ENCODE results near the gene S1PR3.

Gene S1PR3

DNA sequence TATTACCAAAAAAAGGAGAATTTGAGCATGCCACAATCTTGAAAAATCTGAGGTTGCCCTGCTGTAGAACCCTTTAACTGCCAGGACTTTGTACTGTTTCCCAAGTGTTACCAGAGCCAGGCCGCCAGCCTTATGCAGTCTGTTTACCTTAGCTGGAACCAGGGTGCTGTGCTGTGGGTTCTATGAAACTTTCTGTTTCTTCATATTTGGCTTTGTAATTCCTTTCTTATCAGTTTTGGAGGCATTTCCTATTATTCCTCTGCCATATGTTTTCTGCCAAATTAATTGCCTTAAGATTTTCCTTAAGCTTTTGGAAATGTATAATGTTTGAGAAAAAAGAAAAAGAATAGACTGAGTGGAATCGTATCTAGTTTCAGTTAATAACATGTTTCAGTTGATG is 2.1 kb downstream of the S1PR3 start:
- peak; percentile 55 for DNase-seq (ENCODE audit: low read depth)

DNA sequence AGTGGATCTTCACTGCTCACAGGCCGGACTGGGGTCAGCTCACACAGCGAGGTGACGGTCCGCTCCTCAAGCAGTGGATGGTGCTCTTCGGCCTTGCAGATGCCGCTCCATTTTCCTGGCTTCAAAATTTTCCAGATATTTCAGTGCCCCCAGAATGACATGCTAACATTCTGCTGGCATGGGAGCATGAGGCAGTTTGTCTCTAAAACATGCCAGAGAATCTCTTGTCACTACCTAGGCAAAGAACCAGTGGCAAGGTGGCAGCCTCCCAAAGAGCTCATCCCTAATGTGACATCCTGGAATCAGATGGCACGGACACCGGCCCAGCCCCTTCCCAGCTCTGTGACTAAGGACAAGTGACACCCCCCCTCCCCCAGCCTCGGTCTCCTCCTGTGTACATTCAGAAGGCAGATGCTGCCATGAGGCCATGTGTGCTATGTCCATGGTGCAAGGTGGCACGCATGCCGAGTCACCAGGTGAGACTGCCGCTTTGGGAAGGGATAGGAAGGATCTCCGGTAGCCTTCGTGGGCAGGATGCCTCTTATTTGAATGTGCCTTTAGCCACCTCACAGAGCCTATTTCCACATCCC is 2.7 kb downstream of the S1PR3 start:
- peak; percentile 43 for DNase-seq (ENCODE audit: low read depth)

DNA sequence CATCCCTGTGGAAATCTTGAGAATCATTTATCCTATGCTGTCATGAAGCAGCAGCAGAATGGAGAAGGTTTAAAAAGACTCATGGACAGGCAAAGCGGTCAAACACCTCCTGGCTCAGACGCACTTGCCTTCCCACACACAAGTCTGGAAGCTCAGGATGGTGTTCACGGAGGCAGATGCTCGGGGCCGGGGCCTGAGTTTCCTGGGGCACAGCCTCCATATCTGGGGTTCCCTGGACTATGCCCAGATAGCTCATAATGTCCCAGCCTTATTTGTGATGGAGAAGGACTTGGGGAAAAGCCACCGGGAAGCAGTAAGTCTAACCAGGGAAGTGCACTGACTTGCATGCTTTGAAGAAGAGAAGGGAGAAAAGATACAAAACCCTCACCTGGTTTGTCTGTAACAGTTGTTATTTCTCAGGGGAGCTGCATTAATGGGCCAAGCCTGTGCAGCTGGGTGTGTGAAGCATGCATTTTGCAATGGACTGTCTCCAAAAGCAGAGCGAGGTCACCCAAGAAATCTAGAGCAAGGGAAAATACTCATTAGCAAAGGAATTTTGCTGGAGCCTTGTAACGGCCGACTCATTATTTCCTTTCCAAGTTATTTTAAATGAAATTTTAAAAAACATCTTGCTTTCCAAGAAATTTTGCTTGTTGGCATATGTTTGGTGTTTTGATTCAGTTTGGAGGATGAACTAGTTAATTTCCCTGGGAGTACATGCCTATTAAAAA is 3.4 kb downstream of the S1PR3 start:
- DNase-seq (ENCODE audit: low read depth), result peak; percentile 69

DNA sequence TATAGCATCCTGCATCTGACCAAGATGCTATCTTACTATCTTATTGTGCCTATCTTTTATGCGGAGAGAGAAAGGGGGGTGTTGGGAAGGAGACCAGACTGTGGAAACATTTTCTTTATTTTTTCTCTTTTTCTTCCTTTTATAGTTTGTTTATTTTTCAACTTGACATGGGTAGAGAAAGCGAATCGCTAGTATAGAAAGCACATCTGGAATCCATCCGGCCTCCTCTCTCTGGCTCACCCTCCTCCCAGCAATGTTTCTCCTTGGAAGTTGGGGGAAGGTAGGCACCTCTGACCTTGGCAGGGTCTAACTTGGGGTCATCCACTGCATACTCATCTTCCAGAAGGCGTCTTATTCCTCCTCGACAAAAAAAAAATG is 3.9 kb downstream of the S1PR3 start:
- DNase-seq (ENCODE audit: low read depth), result no peak

DNA sequence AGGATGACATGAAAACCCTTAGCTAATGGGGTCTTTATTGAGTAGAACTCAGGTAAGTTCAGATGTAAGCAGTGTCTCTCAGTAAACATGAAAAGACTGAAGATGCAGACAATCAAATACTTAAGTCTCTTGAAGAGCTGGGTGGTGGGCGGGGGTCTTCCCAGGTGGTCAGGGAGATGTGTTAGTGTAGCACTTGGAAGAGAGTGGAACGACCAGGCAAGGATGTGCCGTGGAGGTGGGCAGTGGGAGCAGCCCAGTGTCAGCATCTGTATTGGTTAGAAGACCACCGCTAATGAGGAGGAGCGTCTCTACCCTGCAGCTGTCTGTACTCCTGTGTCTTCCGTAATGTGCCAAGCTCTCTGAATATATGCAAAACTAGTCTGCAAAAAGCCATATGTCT is 4.4 kb downstream of the S1PR3 start:
- DNase-seq (ENCODE audit: low read depth), result no peak

DNA sequence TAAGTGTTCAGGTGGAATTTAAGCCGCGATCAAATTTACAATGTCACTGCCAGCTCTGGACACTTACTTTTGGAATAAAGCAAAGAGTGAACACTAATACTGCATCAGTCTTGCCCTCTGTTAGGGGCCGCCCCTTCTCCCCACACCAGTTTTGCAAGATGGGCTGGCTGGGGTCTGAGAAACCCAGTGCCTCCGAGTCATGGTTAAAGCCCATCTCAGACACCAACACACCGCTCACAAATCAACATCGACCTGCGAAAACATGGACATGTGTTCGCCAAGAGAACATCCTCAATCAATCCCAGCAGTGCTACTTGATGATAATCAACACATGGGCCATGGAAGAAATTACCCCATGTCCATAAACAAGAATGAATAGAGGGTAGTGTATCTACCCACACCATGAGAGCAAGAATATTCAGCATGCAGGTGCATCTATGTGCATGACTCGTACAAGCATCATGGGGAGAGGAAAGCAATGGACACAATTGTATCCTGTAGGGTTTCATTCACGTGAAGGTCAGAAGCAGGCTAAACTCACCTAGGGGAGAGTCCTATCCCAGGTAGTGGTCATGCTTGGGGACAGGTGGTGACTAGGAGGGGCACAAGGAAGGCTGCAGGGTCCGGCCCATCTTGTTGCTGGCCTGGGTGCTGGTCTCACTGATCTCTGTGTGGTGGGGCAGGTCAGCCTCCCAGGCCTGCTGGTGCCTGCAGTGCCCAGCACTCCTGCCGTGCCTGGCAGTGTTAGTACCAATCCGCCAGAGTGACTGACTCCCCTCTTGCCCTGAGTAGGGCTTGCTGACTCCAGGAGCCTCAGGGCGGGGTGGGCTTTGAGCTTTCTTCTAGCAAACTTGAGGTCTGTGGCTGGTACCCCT is 5.0 kb downstream of the S1PR3 start:
- DNase-seq (ENCODE audit: low read depth), result no peak

DNA sequence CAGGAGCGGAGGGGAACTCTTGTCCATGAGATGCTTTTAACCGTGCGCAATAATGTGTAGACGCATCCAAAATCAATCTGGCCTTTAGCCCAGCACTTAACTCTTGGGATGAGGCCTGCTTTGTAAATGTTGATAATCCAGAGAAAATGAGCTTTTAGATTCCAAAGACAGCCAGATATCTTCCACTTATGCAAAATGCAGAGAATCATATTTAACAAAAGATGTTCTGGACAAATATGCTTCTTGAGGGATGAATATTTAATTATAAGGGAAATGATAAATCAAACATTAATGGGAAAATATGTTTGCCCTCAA is 5.6 kb downstream of the S1PR3 start:
- DNase-seq (ENCODE audit: low read depth), result no peak

DNA sequence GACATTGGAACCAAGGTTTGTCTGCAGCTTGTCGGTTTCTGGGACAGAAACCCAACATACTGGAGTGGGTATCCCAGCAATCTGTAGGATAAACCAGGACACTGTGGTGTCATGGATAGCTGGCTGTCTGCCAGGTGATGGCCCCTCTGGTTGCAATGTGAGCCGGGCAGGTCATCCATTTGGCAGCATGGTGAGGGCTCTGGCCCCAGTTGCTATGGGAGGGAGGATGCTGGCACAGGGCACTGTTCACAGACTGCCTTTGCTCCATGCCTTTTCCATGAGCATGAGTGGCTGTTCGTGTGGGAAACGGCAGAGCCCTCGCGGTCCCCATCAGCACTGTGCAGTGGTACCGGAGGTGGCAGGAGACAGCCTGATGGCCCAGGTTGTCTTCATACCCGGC is 6.4 kb downstream of the S1PR3 start:
- DNase-seq (ENCODE audit: low read depth), result no peak

DNA sequence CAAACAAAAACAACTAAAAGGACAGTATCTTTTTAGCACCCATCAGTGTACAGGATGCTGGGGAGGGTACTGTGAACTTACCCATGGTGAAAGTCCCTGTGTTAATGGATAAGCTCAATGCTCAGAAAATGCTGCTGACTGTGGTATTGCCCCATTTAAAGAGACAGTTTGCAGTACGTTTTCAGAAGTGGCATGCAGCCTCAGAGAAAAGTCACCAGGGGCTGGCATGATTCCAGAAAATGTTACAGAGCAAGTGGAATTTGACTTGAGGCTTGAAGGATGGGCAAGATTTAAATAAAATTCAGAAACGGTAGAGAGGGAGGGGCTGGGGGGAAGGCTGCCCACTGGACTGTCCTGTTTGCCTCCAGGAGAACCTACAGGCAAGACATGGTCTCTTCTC is 7.2 kb downstream of the S1PR3 start:
- peak; percentile 41 for DNase-seq (ENCODE audit: low read depth)

DNA sequence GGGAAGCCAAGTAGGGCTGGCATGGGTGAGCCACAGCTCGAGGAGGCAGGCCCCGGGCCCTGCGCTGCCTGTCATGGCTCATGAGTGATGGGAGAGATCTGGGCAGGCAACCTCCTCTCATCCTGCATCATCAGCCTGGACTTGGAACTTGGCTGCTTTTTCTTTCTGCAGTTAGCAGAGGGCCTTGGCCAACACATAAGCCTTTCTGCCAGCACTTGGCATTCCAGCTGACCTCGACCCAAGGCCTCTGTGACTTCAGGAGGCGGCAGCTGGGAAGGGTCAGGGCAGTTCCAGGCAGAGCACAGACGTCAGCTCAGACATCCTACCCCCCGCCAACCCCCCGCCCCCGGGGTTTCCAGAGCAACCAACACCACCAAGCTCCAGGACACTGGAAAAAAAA is 7.6 kb downstream of the S1PR3 start:
- DNase-seq (ENCODE audit: low read depth), result peak; percentile 62

DNA sequence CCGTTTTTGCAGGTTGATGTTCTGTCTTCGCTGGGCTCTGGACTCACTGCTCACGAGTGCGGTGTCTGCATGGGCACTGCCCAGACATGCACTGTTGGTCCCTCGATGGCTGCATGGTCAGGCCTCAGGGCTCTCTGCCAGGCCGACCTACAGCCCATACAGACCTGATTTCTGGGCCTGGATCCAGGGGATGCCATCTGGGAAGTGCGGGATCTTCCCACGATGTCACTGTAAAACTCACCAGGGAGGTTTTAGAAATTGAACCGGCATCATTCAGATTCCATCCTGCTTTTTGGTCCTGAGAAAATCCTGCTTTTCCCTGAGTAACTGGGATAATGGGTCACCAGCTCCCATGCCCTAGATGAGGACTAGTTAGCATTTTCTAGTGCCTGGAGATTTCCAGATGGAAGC is 9.1 kb downstream of the S1PR3 start:
- DNase-seq (ENCODE audit: low read depth), result no peak

DNA sequence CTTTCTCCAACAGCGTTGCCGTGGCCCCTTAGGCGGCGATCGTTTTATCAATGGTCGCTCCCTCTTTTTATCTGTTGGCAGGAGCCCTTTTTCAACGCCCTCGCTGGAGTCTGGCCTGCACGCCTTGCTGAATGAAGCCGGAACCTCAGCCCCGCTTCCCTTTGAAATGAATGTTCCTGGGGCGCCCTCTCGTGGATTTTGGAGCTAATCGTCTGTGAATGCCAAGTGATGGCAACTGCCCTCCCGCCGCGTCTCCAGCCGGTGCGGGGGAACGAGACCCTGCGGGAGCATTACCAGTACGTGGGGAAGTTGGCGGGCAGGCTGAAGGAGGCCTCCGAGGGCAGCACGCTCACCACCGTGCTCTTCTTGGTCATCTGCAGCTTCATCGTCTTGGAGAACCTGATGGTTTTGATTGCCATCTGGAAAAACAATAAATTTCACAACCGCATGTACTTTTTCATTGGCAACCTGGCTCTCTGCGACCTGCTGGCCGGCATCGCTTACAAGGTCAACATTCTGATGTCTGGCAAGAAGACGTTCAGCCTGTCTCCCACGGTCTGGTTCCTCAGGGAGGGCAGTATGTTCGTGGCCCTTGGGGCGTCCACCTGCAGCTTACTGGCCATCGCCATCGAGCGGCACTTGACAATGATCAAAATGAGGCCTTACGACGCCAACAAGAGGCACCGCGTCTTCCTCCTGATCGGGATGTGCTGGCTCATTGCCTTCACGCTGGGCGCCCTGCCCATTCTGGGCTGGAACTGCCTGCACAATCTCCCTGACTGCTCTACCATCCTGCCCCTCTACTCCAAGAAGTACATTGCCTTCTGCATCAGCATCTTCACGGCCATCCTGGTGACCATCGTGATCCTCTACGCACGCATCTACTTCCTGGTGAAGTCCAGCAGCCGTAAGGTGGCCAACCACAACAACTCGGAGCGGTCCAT is 10.0 kb downstream of the S1PR3 start:
- peak; percentile 87 for DNase-seq (ENCODE audit: low read depth)

DNA sequence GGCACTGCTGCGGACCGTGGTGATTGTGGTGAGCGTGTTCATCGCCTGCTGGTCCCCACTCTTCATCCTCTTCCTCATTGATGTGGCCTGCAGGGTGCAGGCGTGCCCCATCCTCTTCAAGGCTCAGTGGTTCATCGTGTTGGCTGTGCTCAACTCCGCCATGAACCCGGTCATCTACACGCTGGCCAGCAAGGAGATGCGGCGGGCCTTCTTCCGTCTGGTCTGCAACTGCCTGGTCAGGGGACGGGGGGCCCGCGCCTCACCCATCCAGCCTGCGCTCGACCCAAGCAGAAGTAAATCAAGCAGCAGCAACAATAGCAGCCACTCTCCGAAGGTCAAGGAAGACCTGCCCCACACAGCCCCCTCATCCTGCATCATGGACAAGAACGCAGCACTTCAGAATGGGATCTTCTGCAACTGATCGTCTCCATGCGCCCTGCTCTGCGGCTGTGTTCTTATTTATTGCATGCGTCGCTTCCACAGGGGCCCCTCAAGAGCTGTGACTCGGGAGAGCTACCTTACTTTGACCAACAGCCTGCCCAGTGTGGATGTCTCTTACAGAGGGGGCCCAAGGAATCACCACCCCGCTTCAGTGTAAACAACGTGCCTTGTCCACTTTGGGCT is 10.8 kb downstream of the S1PR3 start:
- DNase-seq (ENCODE audit: low read depth), result no peak

DNA sequence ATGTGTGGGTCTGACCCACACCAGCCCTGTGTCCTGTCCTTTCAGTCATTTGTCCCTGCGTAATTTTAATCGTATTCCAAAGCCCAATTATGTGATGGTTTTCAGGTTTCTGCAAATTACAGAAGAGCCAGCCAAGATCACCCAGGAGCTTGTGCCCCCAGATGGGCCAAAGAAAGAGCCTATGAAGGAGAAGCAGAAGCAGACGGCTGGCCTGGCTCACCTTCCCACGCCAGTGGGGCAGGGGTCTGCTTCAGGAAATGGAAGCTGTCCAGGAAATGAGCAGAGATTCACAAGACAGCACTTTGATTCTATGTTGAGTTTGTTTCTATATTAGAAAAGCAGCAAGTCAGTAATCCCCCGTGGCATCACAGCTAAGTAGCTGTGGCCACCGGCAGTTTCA is 11.7 kb downstream of the S1PR3 start:
- no peak for DNase-seq (ENCODE audit: low read depth)

DNA sequence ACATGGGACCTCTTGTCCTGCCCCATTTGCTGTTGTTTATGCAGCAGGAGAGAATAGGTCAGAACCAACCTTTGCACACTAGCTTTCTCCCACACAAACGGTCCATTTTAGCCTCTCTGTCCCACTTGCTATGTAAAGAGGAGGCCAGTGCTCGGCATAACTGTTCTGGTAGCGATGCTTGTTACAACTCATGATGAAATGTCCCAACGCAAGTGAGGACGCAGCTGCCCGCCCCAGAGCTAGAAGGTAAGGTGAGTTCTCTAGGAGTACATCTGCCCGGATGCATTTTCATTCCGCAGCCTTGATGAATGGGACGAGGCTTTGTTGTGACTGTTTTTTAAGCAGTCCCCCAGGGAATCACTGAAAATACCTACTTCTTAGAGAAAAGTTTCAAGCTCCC is 14.1 kb downstream of the S1PR3 start:
- DNase-seq (ENCODE audit: low read depth), result no peak

DNA sequence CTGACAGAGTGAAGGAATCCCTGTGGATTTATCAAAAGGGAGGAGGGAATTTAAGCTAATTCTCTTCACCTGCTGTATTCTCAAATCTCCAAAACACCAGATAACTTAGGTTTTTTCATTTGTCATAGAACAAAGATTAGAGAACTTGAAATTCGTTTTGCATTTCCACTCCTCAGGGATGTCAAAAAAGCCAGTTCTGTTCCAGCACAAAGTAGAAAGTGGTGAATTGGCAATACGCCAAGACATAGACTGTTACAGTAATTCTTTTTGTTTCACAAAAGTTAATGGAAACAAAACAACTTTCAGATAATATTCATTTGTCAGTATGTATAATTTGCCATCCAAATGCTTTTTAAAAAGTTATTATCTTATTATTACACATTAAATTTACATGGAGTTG is 15.0 kb downstream of the S1PR3 start:
- DNase-seq (ENCODE audit: low read depth), result no peak

DNA sequence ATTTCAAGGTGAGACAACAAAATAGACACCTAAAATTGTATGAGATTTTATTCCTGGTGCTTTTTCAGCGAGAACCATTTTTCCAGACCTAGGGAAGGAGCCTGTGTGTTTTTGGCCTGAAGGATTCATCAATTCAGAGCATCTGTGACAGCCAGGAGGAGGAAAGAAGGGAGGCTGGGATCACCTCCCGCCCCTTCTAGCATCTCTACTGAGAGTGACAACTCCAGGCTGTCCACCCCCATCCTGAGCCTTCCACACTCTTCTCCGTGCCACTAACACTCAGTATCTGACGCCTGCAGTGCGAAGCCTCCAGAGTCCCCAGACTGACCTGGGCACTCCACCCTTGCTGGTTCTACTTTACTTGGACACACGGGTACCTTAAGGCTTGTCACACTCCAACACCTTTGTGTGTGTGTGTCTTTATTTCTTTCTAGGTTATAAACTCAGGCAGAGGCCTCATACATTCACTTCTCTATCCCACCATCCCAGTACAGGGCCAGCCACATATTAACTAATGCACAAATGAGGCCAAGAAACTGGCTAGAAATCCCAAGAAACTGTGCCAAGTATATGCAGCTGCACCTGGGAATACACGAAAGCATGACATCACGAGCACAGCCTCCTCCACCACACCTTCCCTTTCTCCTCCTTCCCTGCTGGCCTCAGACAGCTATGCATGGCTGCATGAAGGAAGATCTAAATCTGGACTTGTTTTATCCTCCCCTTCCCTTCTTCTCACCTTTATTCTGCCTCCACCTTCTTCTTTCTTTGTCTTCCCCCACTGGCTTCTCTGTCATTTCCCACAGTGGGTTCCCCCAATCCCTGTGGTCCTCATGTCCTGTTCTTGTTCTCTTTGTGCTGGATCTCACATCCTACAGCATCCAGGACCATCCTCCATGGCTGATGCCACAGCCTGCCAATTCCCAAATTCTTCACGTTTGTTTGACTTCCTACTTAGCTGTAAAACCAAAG is 16.0 kb downstream of the S1PR3 start:
- no peak for DNase-seq (ENCODE audit: low read depth)

DNA sequence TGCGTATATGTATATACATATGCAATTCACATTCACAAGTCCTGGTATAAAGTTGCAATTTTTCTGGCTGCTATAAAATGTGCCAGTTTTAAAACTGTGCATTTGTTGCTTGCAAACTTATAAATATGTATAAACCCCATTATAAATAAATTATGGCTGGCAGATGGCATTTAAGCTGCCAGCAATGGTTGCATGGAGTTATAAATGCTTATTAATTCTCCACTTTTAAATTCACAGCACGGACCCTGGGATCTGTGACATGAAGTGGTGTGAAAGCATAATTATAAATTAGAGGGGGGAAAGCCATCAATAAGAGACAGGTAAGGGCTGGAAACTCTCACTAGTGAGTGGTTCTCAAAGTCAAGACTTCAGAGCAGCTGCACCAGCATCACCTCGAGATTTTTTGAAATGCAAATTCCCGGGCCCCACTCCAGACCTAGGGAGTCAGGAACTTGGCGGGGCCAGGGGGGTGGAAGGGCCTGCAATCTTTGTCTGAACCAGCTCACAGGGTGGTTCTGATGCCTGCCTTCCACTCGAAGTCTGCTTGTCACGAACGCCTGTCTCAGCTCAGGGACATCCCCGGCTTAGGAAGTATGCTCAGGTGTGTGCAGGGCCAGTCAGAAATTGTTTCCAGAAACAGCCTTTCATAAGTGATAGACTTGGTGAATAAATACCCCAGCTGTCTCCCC is 16.9 kb downstream of the S1PR3 start:
- DNase-seq (ENCODE audit: low read depth), result no peak

DNA sequence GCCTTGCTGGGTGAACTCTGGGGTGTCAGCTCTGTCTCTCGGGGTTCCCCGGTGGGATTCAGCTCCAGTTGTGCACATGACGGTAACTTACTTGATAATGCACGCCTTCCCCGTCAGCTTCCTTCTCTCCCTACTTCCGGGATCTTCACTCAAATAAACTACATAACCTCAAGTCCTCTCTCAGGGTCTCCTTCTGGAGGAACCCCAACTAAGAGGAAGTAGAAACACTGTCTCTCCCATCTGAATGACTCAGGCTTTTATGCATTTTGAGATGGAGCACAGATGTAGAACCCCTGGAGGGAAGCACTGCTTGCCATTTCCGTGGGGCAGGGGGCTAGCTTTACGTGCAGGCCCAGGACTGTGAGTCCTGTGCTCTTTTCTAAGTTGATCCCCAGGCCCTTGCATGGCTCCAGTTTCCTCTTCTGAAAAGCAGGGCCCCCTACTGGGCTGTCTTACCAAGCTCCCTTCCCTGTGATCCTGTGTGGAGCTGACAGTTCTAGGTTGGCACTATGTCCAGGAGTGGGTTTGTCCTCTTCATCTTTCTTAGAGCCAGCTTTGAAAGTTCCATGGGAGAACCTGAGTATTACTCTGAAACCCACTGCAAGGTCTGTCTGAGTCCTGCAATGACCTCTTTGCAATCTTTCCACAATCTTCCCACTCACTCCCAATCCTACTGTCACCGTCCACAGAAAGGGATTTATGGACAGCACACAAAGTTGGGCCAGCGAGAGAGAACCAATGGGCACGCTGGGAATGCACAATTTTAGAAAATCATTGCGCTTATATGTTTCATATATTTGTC is 17.7 kb downstream of the S1PR3 start:
- DNase-seq (ENCODE audit: low read depth), result no peak
